K562 (cell line): ENCODE measurements around the gene CXCL13. TPM values are rescaled to one million over a fixed set of nuclear protein-coding genes. Genes with fewer than 3 reads are reported as not detected.
A peak's percentile ranks its signal among the peaks of the same experiment; 100 is the strongest.

ENCODE experiments used
- ATAC-seq: fragments of 200-7000 bp; cut with Tn5 transposase; 3 replicates; pipeline ENCODE4 v1.9.1; 2020; ENCODE audit warnings: moderate library complexity
- BruUV-seq: library from RNA; stranded (reverse); fragments of 400-500 nt; replicated peaks from 2 replicates; lab custom pipeline; 2021; lab: Mats Ljungman, UMichigan
- CTCF ChIA-PET: fragments of 300-600 bp; formaldehyde crosslinking; extraction: SDS; loops from one replicate; lab custom pipeline; 2021; ENCODE audit warnings: low intra/inter-chr PET ratio; lab: Yijun Ruan, JAX
- POLR2A ChIA-PET: fragments of 300-600, 350-650 bp; sonication (Branson Sonifier 250); formaldehyde crosslinking; extraction: SDS; loops from one replicate; lab custom pipeline; 2021; ENCODE audit warnings: antibody characterized with exemption, inconsistent platforms; lab: Yijun Ruan, JAX
- DNase-seq, 4 experiments: peaks; one replicate each; pipeline versions ENCODE4 v3.0.0 to v3.0.0-alpha.2; 2011 to 2018; ENCODE audit warnings: low spot score in 3 of 4, mixed read lengths in 3 of 4; ENCODE audit errors: extremely low read depth in 1 of 4
- FAIRE-seq: peaks from 2 replicates; lab custom pipeline; 2011; peaks lifted over from hg19 to GRCh38; lab: Jason Lieb, UNC
- H2AFZ ChIP-seq: 2 replicates; pipeline ENCODE4 v1.6.0; 2011; ENCODE audit warnings: low read depth, low read length, control low read depth, inconsistent platforms
- H3K27ac ChIP-seq: fragments of 200-600 bp; 3 replicates; pipeline ENCODE4 v1.8.0; 2011; ENCODE audit warnings: low read depth, mild to moderate bottlenecking, control low read depth, inconsistent platforms, low read length, moderate library complexity, mixed read lengths; ENCODE audit errors: extremely low read depth
- H3K27me3 ChIP-seq, 2 experiments: fragments of 300-600 bp in 1 of 2; 2 replicates in 1 of 2; 3 replicates in 1 of 2; pipeline versions ENCODE4 v1.6.0 to v1.8.0; 2011; ENCODE audit warnings: inconsistent platforms in 2 of 2, low read length in 2 of 2, mild to moderate bottlenecking in 1 of 2, mixed read lengths in 1 of 2, moderate library complexity in 1 of 2; ENCODE audit not compliant: control insufficient read depth in 2 of 2, insufficient read depth in 2 of 2
- H3K36me3 ChIP-seq: fragments of 300-600 bp; 3 replicates; pipeline ENCODE4 v1.8.0; 2011; ENCODE audit warnings: mild to moderate bottlenecking, low read length, inconsistent platforms; ENCODE audit not compliant: control insufficient read depth, insufficient read depth
- H3K4me1 ChIP-seq, 2 experiments: fragments of 200-600 bp in 1 of 2; replicated peaks in 1 of 2; 2 replicates in 1 of 2; 3 replicates in 1 of 2; pipeline versions ENCODE4 v1.5.1 to v1.8.0; 2011; ENCODE audit warnings: inconsistent platforms in 2 of 2, low read length in 2 of 2, mild to moderate bottlenecking in 1 of 2, mixed read lengths in 1 of 2, moderate library complexity in 1 of 2; ENCODE audit not compliant: control insufficient read depth in 2 of 2, insufficient read depth in 2 of 2
- H3K4me2 ChIP-seq: 2 replicates; pipeline ENCODE4 v1.6.1; 2011; ENCODE audit warnings: low read length, control low read depth, inconsistent platforms, mixed read lengths; ENCODE audit not compliant: insufficient read depth
- H3K4me3 ChIP-seq: fragments of 200-600 bp; sonication (generic), shearing (Covaris generic); 2 replicates; pipeline ENCODE4 v1.5.1; 2016; ENCODE audit warnings: control low read depth, inconsistent platforms
- H3K79me2 ChIP-seq: fragments of 200-600 bp; 3 replicates; pipeline ENCODE4 v1.8.0; 2011; ENCODE audit warnings: low read length, inconsistent platforms; ENCODE audit not compliant: control insufficient read depth, insufficient read depth
- H3K9ac ChIP-seq, 2 experiments: 2 replicates each; pipeline versions ENCODE4 v1.6.0 to v1.6.1; 2011; ENCODE audit warnings: low read depth in 2 of 2, low read length in 2 of 2, control low read depth in 1 of 2, inconsistent platforms in 1 of 2, mild to moderate bottlenecking in 1 of 2, mixed read lengths in 1 of 2; ENCODE audit not compliant: insufficient read depth in 1 of 2
- H3K9me1 ChIP-seq: one replicate; pipeline ENCODE4 v1.6.0; 2011; ENCODE audit warnings: inconsistent platforms, mild to moderate bottlenecking, low read length, moderate library complexity; ENCODE audit not compliant: control insufficient read depth, insufficient read depth
- H3K9me3 ChIP-seq: replicated peaks from 2 replicates; pipeline ENCODE4 v1.5.1; 2011; ENCODE audit warnings: low read depth, low read length, inconsistent platforms; ENCODE audit not compliant: control insufficient read depth, insufficient read depth
- H4K20me1 ChIP-seq: replicated peaks from 2 replicates; pipeline ENCODE4 v1.6.1; 2011; ENCODE audit warnings: low read length, inconsistent platforms, mixed read lengths; ENCODE audit not compliant: control insufficient read depth, insufficient read depth
- CTCF ChIP-seq, 3 experiments: IDR thresholded peaks in 2 of 3; conservative IDR thresholded peaks in 1 of 3; 2 replicates each; pipeline ENCODE4 v1.5.1; 2011 to 2012; ENCODE audit warnings: low read length in 3 of 3, mild to moderate bottlenecking in 3 of 3, control low read depth in 2 of 3, improper control_type of control experiment in 1 of 3, inconsistent platforms in 1 of 3, low read depth in 1 of 3, mixed read lengths in 1 of 3, moderate library complexity in 1 of 3; ENCODE audit not compliant: insufficient read depth in 2 of 3
- CTCFL ChIP-seq: IDR thresholded peaks from 2 replicates; pipeline ENCODE4 v1.6.1; 2011; ENCODE audit warnings: borderline replicate concordance, low read depth, mild to moderate bottlenecking, moderate library complexity, low read length; ENCODE audit not compliant: insufficient read depth, poor library complexity, severe bottlenecking
- RAD21 ChIP-seq, 2 experiments: fragments of 250-450 bp in 1 of 2; fragments of 450-650 bp in 1 of 2; sonication (Bioruptor Pico) in 1 of 2; formaldehyde crosslinking in 1 of 2; IDR thresholded peaks in 1 of 2; conservative IDR thresholded peaks in 1 of 2; 2 replicates each; pipeline versions ENCODE4 v1.4.0 to v1.8.0; 2020 to 2022; ENCODE audit warnings: mild to moderate bottlenecking in 2 of 2, moderate library complexity in 1 of 2
- SMC3 ChIP-seq: conservative IDR thresholded peaks from 2 replicates; pipeline ENCODE4 v1.6.1; 2011; ENCODE audit warnings: low read depth, low read length, improper control_type of control experiment; ENCODE audit not compliant: insufficient read depth
- WGBS: fragments of 100-300 bp; shearing (Covaris generic); methylation state at CpG from one replicate; pipeline ENCODE4 v1.1.6; 2016; ENCODE audit warnings: low coverage, mixed read lengths; ENCODE audit not compliant: insufficient coverage; ENCODE audit errors: missing lambda C conversion rate; 5-methylcytosine and 5-hydroxymethylcytosine counted together
- in situ Hi-C: fragments of 300-500 bp; cut with MboI; formaldehyde crosslinking; loops from 4 replicates; pipeline ENCODE4 v1.15.0; 2018; ENCODE audit warnings: inconsistent platforms, mixed read lengths
- intact Hi-C: fragments of 100-400 bp; cut with micrococcal nuclease; formaldehyde crosslinking; loops from 2 replicates; pipeline ENCODE4 v1.14.2; 2022
- polyA plus RNA-seq, 8 experiments: library from polyadenylated mRNA; depleted of rRNA in 4 of 8; stranded (reverse) in 5 of 8; unstranded in 3 of 8; fragments of >200 nt; fragmentation: Nextera tagmentation in 2 of 8; fragmentation: Illumina TruSeq in 1 of 8; extraction: Ambion mirVana in 2 of 8; extraction: Trizol in 1 of 8; gene quantifications; 2 replicates each; pipeline versions ENCODE4 v1.2.1 to v1.2.3, GENCODE V29; 2011 to 2014; ENCODE audit warnings: inconsistent platforms in 1 of 8, missing spikeins in 1 of 8
- total RNA-seq, 7 experiments: library from RNA; depleted of rRNA in 6 of 7; stranded (reverse); fragments of >200 nt in 6 of 7; fragmentation: Illumina TruSeq in 2 of 7; extraction: Trizol in 2 of 7; gene quantifications; 2 replicates each; pipeline versions ENCODE4 v1.2.1 to v1.2.3, GENCODE V29; 2011 to 2021; ENCODE audit warnings: low replicate concordance in 1 of 7

CXCL13 gene
- total and polyA plus RNA-seq, 9 of the 15 experiments (the other 6 are each of a cell fraction or from before 2014, with no cell fraction given): not detected

- DNase-seq: peak; percentile 61 to 72 (median 64)
- ChIA-PET CTCF (interaction anchor here (0.6 to 0.8 kb wide), 2 partner anchors 234 to 378 kb away, joined by 3 read pairs; no protein-coding TSS in a partner anchor), POLR2A (no interaction called here)
- 9% methylated on average over 12 of the region's 12 CpGs for WGBS
- no TSS peak for BruUV-seq
- no peak overlapping the region for H2AFZ ChIP-seq
- no peaks in the 10 kb centered on the region for H3K4me1 ChIP-seq
- no peaks in the 10 kb centered on the region for H3K9me1 ChIP-seq
- in situ Hi-C loops: no loop called here
- FAIRE-seq: peak; percentile 95
- no peak overlapping the region for H3K4me3 ChIP-seq
- peak; percentile 99 for ATAC-seq
- TF ChIP-seq CTCF (IDR thresholded peaks at IDR 0.05 in 2 of 3, conservative IDR thresholded peaks at IDR 0.05 in 1 of 3; ENCODE audit: insufficient read depth in 2 of 3, low read depth in 1 of 3, low read length in 3 of 3) (peak; percentile 73 to 84 (median 77)), SMC3 (peak; percentile 48), RAD21 (CRISPR knock-in tag; conservative IDR thresholded peaks at IDR 0.05 in 1 of 2, IDR thresholded peaks at IDR 0.05 in 1 of 2) (peak; percentile 30 to 69), CTCFL (no peak)
- TF ChIP-seq, all 486 proteins: peak for 3
- H3K36me3 ChIP-seq: no peaks in the 10 kb centered on the region
- peaks cover 2 to 6% of the 10 kb centered on the region in 2 experiments; a peak in 3 of 5 replicates for H3K27me3 ChIP-seq
- intact Hi-C loops: loop anchor here (1.0 kb wide), 1 partner anchor 233 kb away; no protein-coding TSS in a partner anchor
- H3K27ac ChIP-seq: no peak overlapping the region
- no peak overlapping the region for H3K9ac ChIP-seq
- H3K9me3 ChIP-seq: no peaks in the 10 kb centered on the region
- no peak overlapping the region for H3K4me2 ChIP-seq
- H3K79me2 ChIP-seq: no peaks in the 10 kb centered on the region
- H4K20me1 ChIP-seq: no peaks in the 10 kb centered on the region
Observed at GRCh38 chr4:77618383-77619241, 13.0 kb downstream of the CXCL13 start.
